Astrocyte of the spinal cord (primary cell): Measurements from ENCODE around the gene OTOG.

ENCODE experiments used
- DNase-seq: peaks from one replicate; pipeline ENCODE4 v3.0.0; 2011; ENCODE audit warnings: low read depth, low spot score
- H3K4me3 ChIP-seq: 2 replicates; pipeline ENCODE4 v1.5.1; 2011; ENCODE audit warnings: low read depth, mild to moderate bottlenecking, low read length, moderate library complexity
- in situ Hi-C: cut with HindIII; loops from 2 replicates; pipeline ENCODE4 v1.10.0; 2017; ENCODE audit warnings: low sequenced_read_pairs
- TF ChIP-seq, protein P1 (sequence below): IDR thresholded peaks from 2 replicates; pipeline ENCODE4 v1.5.1; 2012; ENCODE audit warnings: low read depth, mild to moderate bottlenecking, low read length, inconsistent platforms

OTOG gene

DNA sequence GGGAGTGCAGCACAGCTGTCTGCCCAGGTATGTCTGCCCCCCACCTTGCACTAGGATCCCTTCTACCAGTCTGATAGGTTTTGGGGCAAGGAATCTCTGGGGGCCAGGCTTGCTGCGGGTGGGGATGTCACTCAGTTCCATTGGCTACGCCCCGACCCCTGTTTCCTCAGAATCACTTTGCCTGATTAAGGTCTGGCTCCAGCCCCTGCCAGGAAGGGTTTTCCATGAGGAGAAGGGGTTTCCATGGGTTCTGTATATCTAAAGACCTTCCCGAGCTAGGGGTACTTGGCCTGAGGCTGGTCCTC, 14.0 kb downstream of the OTOG start:
- in situ Hi-C loops: no loop called here
- DNase-seq: no peak
- no peak overlapping the region for H3K4me3 ChIP-seq
- TF ChIP-seq, protein P1, sequence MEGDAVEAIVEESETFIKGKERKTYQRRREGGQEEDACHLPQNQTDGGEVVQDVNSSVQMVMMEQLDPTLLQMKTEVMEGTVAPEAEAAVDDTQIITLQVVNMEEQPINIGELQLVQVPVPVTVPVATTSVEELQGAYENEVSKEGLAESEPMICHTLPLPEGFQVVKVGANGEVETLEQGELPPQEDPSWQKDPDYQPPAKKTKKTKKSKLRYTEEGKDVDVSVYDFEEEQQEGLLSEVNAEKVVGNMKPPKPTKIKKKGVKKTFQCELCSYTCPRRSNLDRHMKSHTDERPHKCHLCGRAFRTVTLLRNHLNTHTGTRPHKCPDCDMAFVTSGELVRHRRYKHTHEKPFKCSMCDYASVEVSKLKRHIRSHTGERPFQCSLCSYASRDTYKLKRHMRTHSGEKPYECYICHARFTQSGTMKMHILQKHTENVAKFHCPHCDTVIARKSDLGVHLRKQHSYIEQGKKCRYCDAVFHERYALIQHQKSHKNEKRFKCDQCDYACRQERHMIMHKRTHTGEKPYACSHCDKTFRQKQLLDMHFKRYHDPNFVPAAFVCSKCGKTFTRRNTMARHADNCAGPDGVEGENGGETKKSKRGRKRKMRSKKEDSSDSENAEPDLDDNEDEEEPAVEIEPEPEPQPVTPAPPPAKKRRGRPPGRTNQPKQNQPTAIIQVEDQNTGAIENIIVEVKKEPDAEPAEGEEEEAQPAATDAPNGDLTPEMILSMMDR: no peak

DNA sequence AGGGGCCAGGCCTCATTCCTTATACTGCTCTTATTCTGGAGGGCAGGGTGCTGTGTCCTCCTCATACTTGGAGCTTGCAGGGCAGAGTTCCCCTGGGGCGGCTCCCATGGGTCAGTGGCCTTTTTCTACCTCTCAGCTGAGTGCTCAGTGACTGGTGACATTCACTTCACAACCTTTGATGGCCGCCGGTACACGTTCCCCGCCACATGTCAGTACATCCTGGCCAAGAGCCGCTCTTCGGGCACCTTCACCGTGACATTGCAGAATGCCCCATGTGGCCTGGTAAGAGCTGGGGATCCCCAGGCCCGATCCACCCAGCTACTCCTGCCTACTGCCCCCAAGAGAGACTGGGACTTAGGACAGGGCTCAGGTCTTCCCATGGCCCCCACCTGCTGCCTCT, 14.5 kb downstream of the OTOG start:
- no peak for DNase-seq
- no peak overlapping the region for H3K4me3 ChIP-seq
- in situ Hi-C loops: no loop called here
- TF ChIP-seq, protein P1: no peak

DNA sequence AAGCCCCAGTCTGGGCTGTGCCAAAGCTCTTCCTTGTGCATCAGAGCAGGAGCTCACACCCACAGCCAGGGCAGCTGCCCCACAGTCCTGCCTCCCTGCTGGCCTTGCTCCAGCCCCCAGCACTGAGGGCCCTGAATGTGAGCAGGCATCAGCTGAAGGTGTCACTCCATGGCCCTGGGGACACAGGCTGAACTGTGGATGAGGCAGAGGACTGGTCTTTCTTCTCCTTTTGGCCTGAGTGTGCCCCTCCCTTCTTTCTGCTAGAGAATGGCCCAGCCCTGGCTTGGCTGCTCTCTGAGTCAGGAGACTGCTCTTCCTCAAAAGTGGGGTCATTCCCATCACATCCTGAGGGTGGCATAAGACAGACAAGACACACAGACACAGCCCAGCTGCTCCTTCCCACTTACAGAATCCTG, 16.2 kb downstream of the OTOG start:
- no peak for DNase-seq
- TF ChIP-seq, protein P1: no peak
- in situ Hi-C loops: no loop called here
- H3K4me3 ChIP-seq: no peak overlapping the region

DNA sequence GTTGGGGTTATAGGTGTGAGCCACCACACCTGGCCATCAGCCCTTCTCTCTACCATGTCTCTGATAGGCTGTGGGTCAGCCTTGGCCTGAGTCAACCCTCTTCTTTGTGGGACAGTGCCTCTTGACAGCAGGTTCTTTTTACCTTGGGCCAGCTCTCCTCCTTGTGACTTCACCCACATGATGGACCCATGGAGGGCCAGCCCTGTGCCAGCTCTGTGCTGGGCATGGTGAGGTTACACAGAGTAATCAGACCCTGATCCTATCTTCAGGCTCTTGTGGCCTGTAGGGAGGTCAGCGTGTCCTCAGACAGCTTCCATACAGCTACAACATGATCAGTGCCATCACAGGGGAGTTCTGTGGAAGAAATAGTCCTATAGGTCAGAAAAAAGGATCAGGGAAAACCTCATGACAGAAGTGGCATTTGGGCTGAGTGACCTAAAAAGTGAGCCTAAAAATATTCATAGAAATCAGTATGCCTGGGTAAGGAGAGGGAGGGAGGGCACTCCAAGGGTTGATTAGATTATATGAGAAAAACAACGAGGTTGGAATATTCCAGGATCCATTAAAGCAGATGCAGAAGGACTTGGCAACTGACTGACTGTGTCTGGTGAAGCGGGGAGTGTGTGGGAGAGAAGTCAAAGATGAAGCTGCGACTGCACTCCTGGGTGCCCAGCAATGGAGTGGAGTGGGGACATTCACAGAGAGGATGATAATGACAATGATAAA, 17.1 kb downstream of the OTOG start:
- in situ Hi-C loops: no loop called here
- DNase-seq: no peak
- TF ChIP-seq, protein P1: no peak
- H3K4me3 ChIP-seq: no peak overlapping the region

DNA sequence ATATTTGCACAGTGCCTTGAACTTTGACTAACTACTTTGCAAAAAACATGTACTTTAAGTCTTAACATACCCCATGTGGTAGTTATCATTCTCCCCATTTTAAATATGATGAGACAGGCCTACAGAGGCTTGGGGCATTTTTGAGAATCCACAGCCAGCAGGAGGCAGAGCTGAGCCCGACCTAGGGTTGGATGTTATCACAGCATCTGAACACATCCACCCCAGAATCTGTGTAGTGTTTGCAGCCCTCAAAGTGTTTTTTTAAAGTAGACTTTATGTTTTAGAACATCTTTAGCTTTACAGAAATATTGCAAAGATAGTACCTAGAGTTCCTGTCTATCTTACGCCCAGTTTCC, 17.6 kb downstream of the OTOG start:
- no peak for DNase-seq

DNA sequence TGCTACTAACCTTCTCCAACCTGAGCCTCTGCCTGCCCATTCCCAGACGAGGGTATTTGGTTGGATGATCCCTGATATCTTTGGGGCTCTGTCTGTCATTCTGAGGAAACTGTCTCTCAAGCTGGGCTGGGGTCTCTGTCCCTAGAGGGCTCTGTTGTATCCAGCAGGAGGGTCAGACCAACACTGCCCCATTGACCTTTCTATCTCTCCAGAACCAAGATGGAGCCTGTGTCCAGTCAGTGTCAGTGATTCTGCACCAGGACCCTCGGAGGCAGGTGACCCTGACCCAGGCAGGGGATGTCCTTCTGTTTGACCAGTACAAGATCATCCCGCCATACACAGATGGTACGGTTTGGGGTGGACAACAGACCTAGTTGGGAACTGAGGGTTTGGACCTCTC, 21.9 kb downstream of the OTOG start:
- H3K4me3 ChIP-seq: no peak overlapping the region
- TF ChIP-seq, protein P1: no peak
- in situ Hi-C loops: no loop called here
- DNase-seq: no peak

More for the DNA sequence above, 17.6 kb downstream of the OTOG start:
- no peak overlapping the region for H3K4me3 ChIP-seq
- in situ Hi-C loops: no loop called here
- TF ChIP-seq, protein P1: peak; percentile 23

DNA sequence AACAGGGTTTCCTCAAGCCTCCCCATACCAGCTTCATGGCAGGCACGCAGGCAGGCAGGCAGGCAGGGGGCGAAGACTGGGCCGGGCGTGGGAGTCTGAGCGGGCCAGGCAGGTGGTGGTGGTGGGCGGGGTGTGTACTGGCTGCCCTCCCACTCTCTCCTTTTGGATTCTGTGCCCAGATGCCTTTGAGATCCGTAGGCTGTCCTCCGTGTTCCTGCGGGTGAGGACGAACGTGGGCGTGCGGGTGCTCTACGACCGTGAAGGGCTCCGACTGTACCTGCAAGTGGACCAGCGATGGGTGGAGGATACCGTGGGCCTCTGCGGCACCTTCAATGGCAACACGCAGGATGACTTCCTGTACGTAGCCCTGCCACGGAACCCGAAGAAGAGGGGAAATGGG, 23.0 kb downstream of the OTOG start:
- H3K4me3 ChIP-seq: no peak overlapping the region
- TF ChIP-seq, protein P1: no peak
- in situ Hi-C loops: no loop called here
- DNase-seq: no peak
